Ovary (tissue), 9 donors: ENCODE measurements around the gene FLG2. TPM values are rescaled to one million over a fixed set of nuclear protein-coding genes. Genes with fewer than 3 reads are reported as not detected.

Experiments used
- DNase-seq, 5 donors: peaks; one replicate each; pipeline ENCODE4 v3.0.0-alpha.2; 2019 to 2020
- H3K27ac ChIP-seq, 2 donors: fragments of 200-600 bp; one replicate each; pipeline versions ENCODE4 v1.5.1 to v1.8.0; 2019 to 2022
- H3K27me3 ChIP-seq: fragments of 200-600 bp; one replicate; pipeline ENCODE4 v1.8.0; 2022
- H3K36me3 ChIP-seq: fragments of 200-600 bp; sonication (generic); one replicate; pipeline ENCODE4 v1.5.1; 2019
- H3K4me1 ChIP-seq: one replicate; pipeline ENCODE4 v1.8.1; 2013; ENCODE audit warnings: mild to moderate bottlenecking, moderate library complexity; ENCODE audit not compliant: insufficient read depth
- H3K4me3 ChIP-seq: fragments of 200-600 bp; sonication (generic); one replicate; pipeline ENCODE4 v1.5.1; 2017
- H3K9me3 ChIP-seq, 2 donors: fragments of 200-600 bp in 1 of 2; sonication (generic) in 1 of 2; one replicate each; pipeline versions ENCODE4 v1.5.1 to v1.8.1; 2013 to 2019; ENCODE audit warnings: mild to moderate bottlenecking in 1 of 2, moderate library complexity in 1 of 2
- CTCF ChIP-seq, 3 donors: fragments of 450-650 bp in 2 of 3; fragments of 200-600 bp in 1 of 3; IDR thresholded peaks; one replicate each; pipeline versions ENCODE4 v1.5.1 to v1.8.0; 2016 to 2022; ENCODE audit warnings: antibody characterized with exemption in 3 of 3, mild to moderate bottlenecking in 1 of 3
- EP300 ChIP-seq: sonication (generic); formaldehyde crosslinking; IDR thresholded peaks from one replicate; pipeline ENCODE4 v1.6.1; 2017; ENCODE audit warnings: antibody characterized with exemption
- POLR2A ChIP-seq: fragments of 450-650 bp; IDR thresholded peaks from one replicate; pipeline ENCODE4 v1.6.1; 2017; ENCODE audit warnings: antibody characterized with exemption, mild to moderate bottlenecking, moderate library complexity
- WGBS, 3 donors: extraction: QIAGEN DNeasy Blood & Tissue Kit in 1 of 3; methylation state at CpG; one replicate each; pipeline versions ENCODE4 v1.1.5 to v1.1.7; 2013 to 2017; 5-methylcytosine and 5-hydroxymethylcytosine counted together
- intact Hi-C, 4 donors: fragments of 100-400 bp; cut with DNase I; formaldehyde crosslinking; loops; one replicate each; pipeline versions ENCODE4 v1.11.0 to v1.15.1; 2022 to 2023
- polyA plus RNA-seq, 2 donors: library from polyadenylated mRNA; stranded (reverse); fragments of 200-250 nt in 1 of 2; fragments of 350-450 nt in 1 of 2; fragmentation: Illumina TruSeq in 1 of 2; extraction: RNeasy Lipid Tissue Mini Kit (QIAGEN cat#74804) in 1 of 2; gene quantifications; one replicate each; pipeline ENCODE4 v1.2.3, GENCODE V29; 2013 to 2014
- total RNA-seq, 7 donors: library from RNA; depleted of rRNA in 2 of 7; stranded (reverse); fragments of >200 nt in 2 of 7; fragmentation: NEBNext Ultra II Directional in 3 of 7; extraction: Animal tissue kit (Norgen Biotek cat#: 25700) in 3 of 7; gene quantifications; one replicate each; pipeline versions ENCODE4 v1.1.0 to v1.2.4, GENCODE V29; 2016 to 2023
- donor health status: DM: no; HTN: no; CAD: no; lungs with moderate emphysema.
- donor health status: DM: no; HTN: no; CAD: no.
- donor health status: Bipolar disorder and iron deficiency.
- donor health status: DM: yes; HTN: yes; CAD: no.
- donor health status: DM: no; HTN: no; CAD: no.
- donor health status: DM: yes; HTN: yes; CAD: no.

The FLG2 gene
- total and polyA plus RNA-seq, 9 donors, result not detected

DNA sequence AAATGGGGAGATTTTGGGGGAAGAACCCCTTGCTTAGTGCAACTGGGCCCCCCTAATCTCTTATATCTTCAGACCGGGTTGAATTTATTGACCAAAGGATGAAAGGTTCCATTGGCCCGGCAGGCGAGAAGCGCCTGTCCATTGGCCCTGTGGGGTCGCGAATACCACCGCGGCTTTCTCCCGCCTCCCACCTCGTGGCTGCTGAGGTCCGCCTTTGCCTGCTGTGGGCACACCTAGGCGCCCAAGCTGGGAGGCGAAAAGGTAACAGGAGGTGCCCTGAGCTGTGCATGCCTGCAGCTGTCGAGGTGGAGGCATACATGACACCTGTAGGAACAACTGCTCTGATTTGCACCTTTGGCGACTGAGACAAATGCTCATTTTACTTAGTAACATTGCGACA is 21.1 kb upstream of the FLG2 start:
- Histone ChIP-seq H3K4me1 (no peaks in the 10 kb centered on the region), H3K36me3 (no peaks in the 10 kb centered on the region), H3K27ac (no peak overlapping the region), H3K4me3 (no peak overlapping the region), H3K9me3 (no peaks in the 10 kb centered on the region), H3K27me3 (no peaks in the 10 kb centered on the region)
- intact Hi-C loops, result no loop called here
- TF ChIP-seq POLR2A (no peak), EP300 (no peak)
- DNase-seq, result no peak
- 70 to 81% (median 73%) methylated on average over 16 of the region's 16 CpGs for WGBS, 3 donors

- DNase-seq, result no peak
- no peaks in the 10 kb centered on the region for H3K9me3 ChIP-seq
- intact Hi-C loops, result no loop called here
- H3K27me3 ChIP-seq, result no peaks in the 10 kb centered on the region
- no peaks in the 10 kb centered on the region for H3K36me3 ChIP-seq
- no peak overlapping the region for H3K27ac ChIP-seq
- no peaks in the 10 kb centered on the region for H3K4me1 ChIP-seq
- H3K4me3 ChIP-seq, result no peak overlapping the region
- 65 to 88% (median 76%) methylated on average over 3 of the region's 3 CpGs for WGBS, 3 donors
- TF ChIP-seq POLR2A (no peak), EP300 (no peak), CTCF (IDR thresholded peaks at IDR 0.05) (no peak)
These were observed 14.6 kb upstream of the FLG2 start for GRCh38 chr1:152374451-152374850.

DNA sequence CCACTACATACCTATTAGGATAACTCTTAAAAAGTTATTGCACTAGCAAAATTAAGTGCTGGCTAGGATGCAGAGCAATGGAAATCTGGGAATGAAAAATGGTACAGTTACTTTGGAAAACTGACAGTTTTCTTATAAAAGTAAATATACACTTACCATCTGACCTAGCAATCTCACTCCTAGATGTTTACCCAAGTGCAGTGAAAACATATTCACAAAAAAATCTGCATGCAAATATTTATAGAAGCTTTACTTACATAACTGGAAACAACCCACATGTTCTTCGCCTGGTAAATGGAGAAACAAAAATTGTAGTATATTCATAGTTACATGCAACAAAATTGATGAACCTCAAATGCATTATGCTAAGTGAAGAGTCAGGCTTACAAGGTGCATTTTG is 12.9 kb upstream of the FLG2 start:
- intact Hi-C loops, result no loop called here
- peaks cover 0 to 4% of the 10 kb centered on the region in 2 donors for H3K9me3 ChIP-seq
- H3K36me3 ChIP-seq, result no peaks in the 10 kb centered on the region
- H3K27ac ChIP-seq, result no peak overlapping the region
- WGBS, 3 donors, result 46 to 57% (median 47%) methylated on average over 1 of the region's 1 CpG
- H3K4me1 ChIP-seq, result no peaks in the 10 kb centered on the region
- DNase-seq, result no peak
- TF ChIP-seq POLR2A (no peak), EP300 (no peak), CTCF (IDR thresholded peaks at IDR 0.05) (no peak)
- no peak overlapping the region for H3K4me3 ChIP-seq
- H3K27me3 ChIP-seq, result no peaks in the 10 kb centered on the region

GRCh38 chr1:152367436-152367835 is 7.6 kb upstream of the FLG2 start:
- peaks cover 0 to 4% of the 10 kb centered on the region in 2 donors for H3K9me3 ChIP-seq
- no peak overlapping the region for H3K27ac ChIP-seq
- H3K27me3 ChIP-seq, result no peaks in the 10 kb centered on the region
- 35 to 55% (median 41%) methylated on average over 1 of the region's 1 CpG for whole genome bisulfite sequencing, 3 donors
- intact Hi-C loops, result no loop called here
- TF ChIP-seq POLR2A, result no peak
- no peaks in the 10 kb centered on the region for H3K36me3 ChIP-seq
- H3K4me1 ChIP-seq, result no peaks in the 10 kb centered on the region
- DNase-seq, result no peak
- no peak overlapping the region for H3K4me3 ChIP-seq

- no peak overlapping the region for H3K27ac ChIP-seq
- H3K27me3 ChIP-seq, result no peaks in the 10 kb centered on the region
- WGBS, 3 donors, result 62 to 91% (median 81%) methylated on average over 1 of the region's 1 CpG
- no peaks in the 10 kb centered on the region for H3K36me3 ChIP-seq
- no peaks in the 10 kb centered on the region for H3K9me3 ChIP-seq
- H3K4me3 ChIP-seq, result no peak overlapping the region
- DNase-seq, result no peak
- intact Hi-C loops, result no loop called here
- no peak for TF ChIP-seq CTCF (IDR thresholded peaks at IDR 0.05)
- TF ChIP-seq EP300, result no peak
- TF ChIP-seq POLR2A, result no peak
- H3K4me1 ChIP-seq, result no peaks in the 10 kb centered on the region
These were observed 3.1 kb downstream of the FLG2 start for GRCh38 chr1:152356736-152357135.

GRCh38 chr1:152349611-152350010 is 10.2 kb downstream of the FLG2 start:
- H3K9me3 ChIP-seq, result no peaks in the 10 kb centered on the region
- intact Hi-C loops, result no loop called here
- H3K4me1 ChIP-seq, result no peaks in the 10 kb centered on the region
- no peaks in the 10 kb centered on the region for H3K27me3 ChIP-seq
- no peak overlapping the region for H3K27ac ChIP-seq
- TF ChIP-seq POLR2A (no peak), CTCF (IDR thresholded peaks at IDR 0.05) (no peak), EP300 (no peak)
- DNase-seq, result no peak
- H3K4me3 ChIP-seq, result no peak overlapping the region
- 90 to 97% (median 96%) methylated on average over 2 of the region's 2 CpGs for WGBS, 3 donors
- no peaks in the 10 kb centered on the region for H3K36me3 ChIP-seq
